ENCODE measurements around the gene CCNI2.

Gene CCNI2

GRCh38 chr5:132776131-132776937 is 29.1 kb downstream of the CCNI2 start:
- TF ChIP-seq POLR2A (IDR thresholded peaks at IDR 0.05; ENCODE audit: low read depth, low read length): no peak
- DNase-seq (ENCODE audit: insufficient read length, low spot score): no peak
- no peak for FAIRE-seq

- DNase-seq (ENCODE audit: insufficient read length, low spot score) (no peak), FAIRE-seq (no peak)
- no peak; the same call in 1 of the 2 replicates for TF ChIP-seq POLR2A (IDR thresholded peaks at IDR 0.05; ENCODE audit: low read depth, low read length)
Observed at GRCh38 chr5:132776938-132777208, 29.6 kb downstream of the CCNI2 start.

- FAIRE-seq (no peak), DNase-seq (ENCODE audit: insufficient read length, low spot score) (peak; percentile 61)
- TF ChIP-seq POLR2A (IDR thresholded peaks at IDR 0.05; ENCODE audit: low read depth, low read length): 0 out of 2 replicates have a peak, but pooled peaks have one; percentile 39
Observed at GRCh38 chr5:132777209-132778069, 30.2 kb downstream of the CCNI2 start, which contains the start of gene SEPTIN8. Gene SEPTIN8, minus strand, starts transcription at chr5:132777239. Its CDS starts 102 bp downstream, at chr5:132777137.

- no peak for TF ChIP-seq POLR2A (IDR thresholded peaks at IDR 0.05; ENCODE audit: low read depth, low read length)
- DNase-seq (ENCODE audit: insufficient read length, low spot score): no peak
- no peak for FAIRE-seq
Observed at GRCh38 chr5:132778129-132778528, 30.9 kb downstream of the CCNI2 start.

- DNase-seq (ENCODE audit: insufficient read length, low spot score) (no peak), FAIRE-seq (no peak)
- TF ChIP-seq POLR2A (IDR thresholded peaks at IDR 0.05; ENCODE audit: low read depth, low read length): no peak
Observed at GRCh38 chr5:132778856-132779255, 31.6 kb downstream of the CCNI2 start.

GRCh38 chr5:132779961-132780360 is 32.7 kb downstream of the CCNI2 start:
- no peak for TF ChIP-seq POLR2A (IDR thresholded peaks at IDR 0.05; ENCODE audit: low read depth, low read length)
- DNase-seq (ENCODE audit: insufficient read length, low spot score): no peak
- FAIRE-seq: no peak

GRCh38 chr5:132780577-132780976 is 33.4 kb downstream of the CCNI2 start:
- no peak for DNase-seq (ENCODE audit: insufficient read length, low spot score)
- no peak for FAIRE-seq
- TF ChIP-seq POLR2A (IDR thresholded peaks at IDR 0.05; ENCODE audit: low read depth, low read length): no peak

- TF ChIP-seq POLR2A (IDR thresholded peaks at IDR 0.05; ENCODE audit: low read depth, low read length): no peak
- no peak for FAIRE-seq
- DNase-seq (ENCODE audit: insufficient read length, low spot score): no peak
Observed at GRCh38 chr5:132781029-132781428, 33.8 kb downstream of the CCNI2 start.

GRCh38 chr5:132782101-132782500 is 34.9 kb downstream of the CCNI2 start:
- TF ChIP-seq POLR2A (IDR thresholded peaks at IDR 0.05; ENCODE audit: low read depth, low read length): no peak
- FAIRE-seq: no peak
- peak; percentile 60 for DNase-seq (ENCODE audit: insufficient read length, low spot score)

GRCh38 chr5:132785365-132785764 is 38.1 kb downstream of the CCNI2 start:
- TF ChIP-seq POLR2A (IDR thresholded peaks at IDR 0.05; ENCODE audit: low read depth, low read length): no peak

GRCh38 chr5:132785864-132786263 is 38.6 kb downstream of the CCNI2 start:
- no peak for FAIRE-seq
- no peak for TF ChIP-seq POLR2A (IDR thresholded peaks at IDR 0.05; ENCODE audit: low read depth, low read length)
- no peak for DNase-seq (ENCODE audit: insufficient read length, low spot score)

More at GRCh38 chr5:132785365-132785764, 38.1 kb downstream of the CCNI2 start:
- DNase-seq (ENCODE audit: insufficient read length, low spot score): no peak
- FAIRE-seq: no peak

- FAIRE-seq (no peak), DNase-seq (ENCODE audit: insufficient read length, low spot score) (no peak)
- TF ChIP-seq POLR2A (IDR thresholded peaks at IDR 0.05; ENCODE audit: low read depth, low read length): no peak
Observed at GRCh38 chr5:132787076-132787475, 39.9 kb downstream of the CCNI2 start.

- DNase-seq (ENCODE audit: insufficient read length, low spot score) (no peak), FAIRE-seq (no peak)
- TF ChIP-seq POLR2A (IDR thresholded peaks at IDR 0.05; ENCODE audit: low read depth, low read length): no peak
Observed at GRCh38 chr5:132788508-132788907, 41.3 kb downstream of the CCNI2 start.

All from H54 (cell line).